GM18870 (cell line): ENCODE data around the gene ULK4.
"Not testable (repeated sequence)": the region's sequence is repeated elsewhere in the genome, so short reads cannot be mapped to it uniquely, and the experiment has no call there.

ENCODE experiments used
- ATAC-seq: cut with Tn5 transposase; IDR thresholded peaks from one replicate; pipeline ENCODE4 v1.9.1; 2021; ENCODE audit warnings: moderate library complexity; ENCODE audit not compliant: unreplicated experiment

The ULK4 gene

GRCh38 chr3:41792806-41793205 is 169.1 kb downstream of the ULK4 start:
- no peak for ATAC-seq

DNA sequence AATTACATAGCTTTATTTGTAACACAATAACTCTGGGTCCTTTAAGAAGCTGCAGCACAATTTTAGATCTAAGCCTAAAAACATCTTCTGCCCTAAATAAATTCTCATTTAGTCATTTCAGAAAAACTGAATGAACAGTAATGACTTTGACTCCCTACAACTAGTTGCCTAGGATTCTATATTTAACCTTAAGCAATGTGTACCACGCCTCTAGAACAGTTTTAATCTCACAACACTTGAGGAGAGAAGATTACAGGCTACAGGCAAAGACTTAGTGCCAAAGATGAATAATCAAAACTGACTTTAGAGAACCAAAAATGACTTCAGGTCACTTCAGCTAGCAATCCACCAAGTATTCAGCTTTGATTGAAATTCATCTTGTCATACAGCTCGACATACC is 192.8 kb downstream of the ULK4 start:
- no peak for ATAC-seq

GRCh38 chr3:41768363-41768762 is 193.5 kb downstream of the ULK4 start:
- ATAC-seq, result no peak

- ATAC-seq, result not testable (repeated sequence)
These were observed 199.0 kb downstream of the ULK4 start for GRCh38 chr3:41762867-41763266.

- no peak for ATAC-seq
These were observed 208.3 kb downstream of the ULK4 start for GRCh38 chr3:41753651-41754050.

- ATAC-seq, result no peak
These were observed 210.3 kb downstream of the ULK4 start for GRCh38 chr3:41751597-41751996.

- ATAC-seq, result no peak
These were observed 211.9 kb downstream of the ULK4 start for GRCh38 chr3:41749988-41750387.

- ATAC-seq, result no peak
These were observed 215.7 kb downstream of the ULK4 start for GRCh38 chr3:41746215-41746614.

DNA sequence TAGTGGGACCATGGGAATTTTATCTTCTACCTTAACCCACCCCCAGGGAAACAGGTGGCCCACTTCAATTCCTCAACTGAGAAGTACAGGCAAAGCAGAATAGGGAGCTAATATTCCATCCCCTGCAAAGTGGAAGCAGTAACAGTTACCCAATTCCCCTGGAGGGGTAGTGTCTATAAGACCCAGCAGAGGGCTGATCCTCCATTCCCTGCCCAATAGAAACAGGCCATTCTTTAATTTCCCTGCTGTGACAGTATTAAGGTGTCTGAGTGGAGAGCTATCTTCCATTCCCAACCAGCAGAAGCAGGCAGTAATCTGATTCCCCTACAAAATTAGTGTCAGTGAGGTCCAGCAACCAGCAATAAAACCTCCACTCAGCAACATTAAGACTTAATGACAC is 219.8 kb downstream of the ULK4 start:
- ATAC-seq, result no peak

- ATAC-seq, result no peak
These were observed 221.5 kb downstream of the ULK4 start for GRCh38 chr3:41740374-41740886.

DNA sequence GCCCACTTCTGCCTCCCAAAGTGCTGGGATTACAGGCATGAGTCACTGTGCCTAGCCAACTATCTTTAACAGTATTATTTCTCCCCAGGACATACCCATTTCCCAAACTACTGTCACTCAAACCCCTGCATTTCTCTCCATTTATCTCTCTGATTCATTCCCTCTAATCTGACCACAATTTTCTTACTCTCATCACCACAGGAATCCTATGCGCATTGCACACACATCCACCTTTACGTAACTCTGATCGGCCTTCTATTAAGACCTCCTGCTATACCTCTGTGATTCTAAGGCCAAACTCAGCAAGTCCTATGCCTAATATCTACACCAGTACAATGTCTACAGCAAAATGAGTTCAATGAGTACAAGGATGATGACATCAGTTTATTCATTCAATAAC is 235.0 kb downstream of the ULK4 start:
- ATAC-seq, result no peak

DNA sequence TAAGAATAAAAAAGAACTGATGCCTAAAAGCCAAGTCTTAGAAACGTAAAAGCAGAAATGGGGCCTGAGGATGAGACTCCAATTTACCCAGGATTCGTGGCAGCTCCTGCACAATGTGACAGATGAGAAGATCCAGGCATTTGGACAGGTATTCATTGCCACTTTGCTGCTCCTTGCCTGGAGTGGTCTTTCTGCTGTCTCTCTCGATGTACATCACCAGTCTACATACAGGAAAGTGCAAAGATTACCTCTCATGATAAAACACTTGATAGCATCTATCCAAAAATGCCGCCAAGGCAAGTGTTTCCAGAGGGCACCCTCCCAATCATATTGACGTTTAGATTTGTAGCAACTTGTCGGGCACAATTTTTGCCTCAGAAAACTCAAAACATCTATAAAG is 244.3 kb downstream of the ULK4 start:
- ATAC-seq, result no peak

DNA sequence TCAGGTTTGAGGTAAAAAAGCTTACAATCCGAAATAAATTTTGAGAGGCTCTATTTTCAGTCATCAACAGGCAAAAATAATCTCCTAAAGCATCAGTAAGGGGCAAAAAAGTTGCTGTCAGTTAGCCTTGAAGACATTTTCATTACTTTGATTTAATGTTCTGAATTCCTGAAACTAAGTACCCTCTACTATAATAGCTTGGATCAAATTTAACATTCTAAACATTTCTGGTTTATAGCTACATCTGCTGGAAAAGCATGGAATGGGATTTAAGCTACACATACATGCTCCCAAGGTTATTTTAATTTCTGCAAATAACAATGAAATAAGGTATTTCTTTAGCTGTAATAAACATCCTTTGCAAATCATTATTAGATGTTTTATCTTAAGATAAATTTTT is 245.4 kb downstream of the ULK4 start:
- ATAC-seq, result no peak

DNA sequence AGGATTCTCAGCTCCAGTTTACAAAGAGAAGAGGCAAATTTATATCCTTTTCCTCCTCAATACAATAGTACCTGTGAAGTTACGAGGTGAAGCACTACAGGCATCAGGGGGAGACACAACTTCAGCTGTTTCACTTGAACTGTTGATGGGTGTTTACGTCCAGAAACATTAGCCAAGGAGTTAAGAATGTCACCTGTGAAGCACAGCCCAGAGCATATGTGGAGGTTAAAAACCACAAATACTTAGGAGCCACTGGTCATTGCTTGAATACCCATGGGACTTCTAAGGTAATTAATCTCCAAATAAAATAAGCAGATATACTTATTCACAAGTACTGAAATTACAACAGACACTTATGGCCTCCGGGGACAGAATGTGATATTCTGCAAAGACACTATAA is 246.5 kb downstream of the ULK4 start:
- no peak for ATAC-seq

- ATAC-seq, result no peak
These were observed 250.3 kb downstream of the ULK4 start for GRCh38 chr3:41711651-41712050.

- ATAC-seq, result no peak
These were observed 251.1 kb downstream of the ULK4 start for GRCh38 chr3:41710646-41711388.

DNA sequence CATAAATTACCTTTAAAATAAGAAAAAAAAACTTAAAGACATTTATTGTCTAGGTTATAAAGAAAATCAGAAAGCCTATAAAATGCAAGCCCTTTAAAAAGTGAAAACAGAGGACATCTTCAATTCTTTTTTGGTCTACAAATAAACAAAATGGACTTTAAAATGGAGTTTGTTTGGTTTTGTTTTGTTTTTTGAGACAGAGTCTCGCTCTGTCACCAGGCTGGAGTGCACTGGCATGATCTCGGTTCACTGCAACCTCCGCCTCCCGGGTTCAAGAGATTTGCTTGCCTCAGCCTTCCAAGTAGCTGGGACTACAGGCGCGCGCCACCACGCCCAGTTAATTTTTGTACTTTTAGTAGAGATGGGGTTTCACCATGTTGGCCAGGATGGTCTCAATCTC is 252.7 kb downstream of the ULK4 start:
- ATAC-seq, result not testable (repeated sequence)

- ATAC-seq, result no peak
These were observed 253.7 kb downstream of the ULK4 start for GRCh38 chr3:41708176-41708575.

- no peak for ATAC-seq
These were observed 256.0 kb downstream of the ULK4 start for GRCh38 chr3:41705893-41706292.

GRCh38 chr3:41701191-41701698 is 260.7 kb downstream of the ULK4 start:
- ATAC-seq, result no peak

GRCh38 chr3:41700155-41700554 is 261.7 kb downstream of the ULK4 start:
- ATAC-seq, result no peak

DNA sequence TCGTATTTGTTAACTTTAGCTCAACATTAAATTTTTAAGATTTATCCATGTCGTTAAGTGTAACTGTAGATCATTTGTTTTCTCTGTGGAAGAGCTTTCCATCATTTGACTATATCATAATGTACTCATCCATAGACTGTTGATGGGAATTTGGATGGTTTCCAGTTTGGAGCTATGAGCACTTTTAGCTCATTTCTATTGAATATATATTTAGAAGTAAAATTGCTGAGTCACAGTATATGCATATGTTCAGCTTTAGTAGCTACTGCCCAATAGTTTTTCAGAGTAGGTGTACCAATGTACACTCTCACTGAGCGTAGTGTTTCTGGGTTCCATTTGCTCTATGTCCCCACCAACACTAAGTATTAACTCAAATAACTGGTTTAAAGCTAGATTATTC is 263.0 kb downstream of the ULK4 start:
- no peak for ATAC-seq

- no peak for ATAC-seq
These were observed 264.2 kb downstream of the ULK4 start for GRCh38 chr3:41697702-41698101.
